ENCODE data around the gene CREB3L1.

The CREB3L1 gene

DNA sequence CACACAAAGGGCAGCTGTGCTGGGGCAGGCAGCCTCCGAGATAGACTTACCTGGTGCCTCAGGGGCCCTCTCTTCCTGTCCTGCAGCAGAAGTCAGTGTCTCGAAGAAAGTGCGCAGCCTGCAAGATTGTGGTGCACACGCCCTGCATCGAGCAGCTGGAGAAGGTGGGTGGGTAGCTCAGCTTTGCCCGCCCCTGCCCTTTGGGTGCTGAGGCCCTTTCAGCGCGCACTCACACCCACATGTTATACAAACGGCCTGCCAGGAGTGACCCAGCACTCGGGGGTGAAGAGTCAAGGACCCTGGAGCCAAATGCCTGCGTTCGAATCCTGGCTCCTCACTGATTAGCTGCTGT, 90.4 kb downstream of the CREB3L1 start:
- DNase-seq = no peak

DNA sequence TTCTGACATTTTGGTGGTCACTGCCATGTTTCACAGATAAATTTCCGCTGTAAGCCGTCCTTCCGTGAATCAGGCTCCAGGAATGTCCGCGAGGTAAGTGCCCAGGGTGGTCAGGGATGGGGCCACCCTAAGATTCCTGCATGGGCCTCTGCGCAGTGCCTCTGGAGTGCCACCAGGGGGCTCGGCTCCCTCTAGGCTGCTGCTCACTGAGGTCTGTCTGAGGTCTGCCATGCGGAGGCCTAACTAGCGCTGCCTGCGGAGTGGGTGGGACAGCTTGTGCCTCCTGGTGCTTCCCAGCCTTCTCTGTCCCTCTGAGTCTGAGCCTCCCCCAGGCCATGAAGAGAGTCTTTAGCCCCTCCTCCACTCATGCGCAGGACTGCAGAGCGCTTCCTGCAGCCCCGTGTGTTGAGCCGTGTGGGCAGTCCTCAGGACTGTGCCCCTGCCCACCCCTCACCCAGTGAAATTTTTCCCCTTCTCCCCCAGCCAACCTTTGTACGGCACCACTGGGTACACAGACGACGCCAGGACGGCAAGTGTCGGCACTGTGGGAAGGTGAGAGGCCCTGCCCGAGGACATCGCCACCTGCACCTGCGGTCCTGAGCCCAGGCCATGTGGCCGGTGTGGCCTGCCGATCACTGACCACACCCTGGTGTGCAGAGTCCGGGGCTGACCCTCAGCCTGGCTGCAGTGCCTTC, 92.1 kb downstream of the CREB3L1 start:
- peak; percentile 91 for DNase-seq

DNA sequence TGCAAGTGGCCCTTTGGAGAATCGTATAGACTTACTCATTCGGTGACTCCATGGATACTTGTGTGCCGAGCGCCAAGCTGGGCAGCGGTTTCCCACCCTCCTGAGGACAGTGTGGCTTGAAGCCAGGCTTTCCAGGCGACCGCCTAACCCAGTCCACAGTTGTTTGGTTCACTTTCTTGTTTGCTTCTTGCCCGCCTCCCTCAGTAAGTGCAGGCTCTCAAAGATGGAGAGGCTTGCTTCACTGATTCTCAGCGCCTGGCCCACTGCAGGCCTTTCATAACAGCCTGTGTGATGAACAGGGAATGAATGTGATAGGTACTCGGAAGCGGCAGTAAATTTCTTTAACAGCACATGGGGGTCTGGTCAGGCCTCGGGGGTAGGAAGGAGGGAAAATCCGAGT, 92.8 kb downstream of the CREB3L1 start:
- no peak for DNase-seq
